CD4-positive, alpha-beta T cell treated with Interferon gamma for 1 hour (primary cell): ENCODE results near the gene MEST.
"Not testable (repeated sequence)": the region's sequence is repeated elsewhere in the genome, so short reads cannot be mapped to it uniquely, and the experiment has no call there.

ENCODE experiments used
- DNase-seq: peaks from one replicate; pipeline ENCODE4 v3.0.0-alpha.2; 2020

The MEST gene, protein sequence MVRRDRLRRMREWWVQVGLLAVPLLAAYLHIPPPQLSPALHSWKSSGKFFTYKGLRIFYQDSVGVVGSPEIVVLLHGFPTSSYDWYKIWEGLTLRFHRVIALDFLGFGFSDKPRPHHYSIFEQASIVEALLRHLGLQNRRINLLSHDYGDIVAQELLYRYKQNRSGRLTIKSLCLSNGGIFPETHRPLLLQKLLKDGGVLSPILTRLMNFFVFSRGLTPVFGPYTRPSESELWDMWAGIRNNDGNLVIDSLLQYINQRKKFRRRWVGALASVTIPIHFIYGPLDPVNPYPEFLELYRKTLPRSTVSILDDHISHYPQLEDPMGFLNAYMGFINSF

DNA sequence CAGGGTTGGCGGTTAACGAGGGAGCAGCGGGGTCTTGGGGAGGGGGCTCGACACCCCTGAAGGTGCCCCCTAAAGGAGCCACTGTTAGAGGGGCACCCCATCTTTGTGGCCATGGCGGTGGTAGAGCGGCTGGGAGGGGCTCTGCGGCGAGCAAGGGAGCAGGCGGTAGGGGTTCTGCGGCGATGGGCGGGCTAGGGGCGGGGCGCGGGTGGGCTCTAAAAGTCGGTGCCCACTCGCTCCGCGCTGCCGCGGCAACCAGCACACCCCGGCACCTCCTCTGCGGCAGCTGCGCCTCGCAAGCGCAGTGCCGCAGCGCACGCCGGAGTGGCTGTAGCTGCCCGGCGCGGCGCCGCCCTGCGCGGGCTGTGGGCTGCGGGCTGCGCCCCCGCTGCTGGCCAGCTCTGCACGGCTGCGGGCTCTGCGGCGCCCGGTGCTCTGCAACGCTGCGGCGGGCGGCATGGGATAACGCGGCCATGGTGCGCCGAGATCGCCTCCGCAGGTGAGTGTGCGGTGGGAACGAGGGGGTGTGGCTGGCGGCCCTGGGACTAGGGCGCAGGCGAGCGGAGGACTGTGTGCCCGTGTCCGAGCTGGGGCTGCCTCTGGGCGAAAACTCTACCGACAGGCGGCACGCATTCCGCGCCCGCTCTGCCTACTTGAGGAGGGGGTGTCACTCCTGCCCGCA lies at the start of gene MEST:
Gene MEST (plus strand): TSS at position 245 of the 682 bp plus-strand sequence. CDS start 229 bp downstream, at position 474.
- no peak for DNase-seq

DNA sequence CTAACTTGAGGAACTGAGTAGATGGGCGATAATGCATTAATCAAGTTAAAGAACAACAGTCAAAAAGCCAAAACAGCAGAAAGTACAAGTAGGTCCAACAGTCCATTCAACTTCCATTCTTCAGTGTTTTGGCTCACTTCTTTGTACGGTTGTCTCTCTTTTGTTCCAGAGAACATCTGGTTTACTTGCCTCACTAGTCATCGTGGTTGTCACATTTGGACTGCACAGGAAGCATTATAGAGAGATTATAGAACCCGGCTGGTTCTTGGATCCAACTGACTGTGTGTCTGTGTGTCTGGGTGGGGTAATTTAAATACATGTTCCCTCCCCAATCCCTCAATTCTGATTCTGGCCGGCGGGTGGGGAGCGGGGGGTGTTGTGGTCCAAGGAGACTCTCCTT lies 49.3 kb upstream of the MEST start:
- no peak for DNase-seq

DNA sequence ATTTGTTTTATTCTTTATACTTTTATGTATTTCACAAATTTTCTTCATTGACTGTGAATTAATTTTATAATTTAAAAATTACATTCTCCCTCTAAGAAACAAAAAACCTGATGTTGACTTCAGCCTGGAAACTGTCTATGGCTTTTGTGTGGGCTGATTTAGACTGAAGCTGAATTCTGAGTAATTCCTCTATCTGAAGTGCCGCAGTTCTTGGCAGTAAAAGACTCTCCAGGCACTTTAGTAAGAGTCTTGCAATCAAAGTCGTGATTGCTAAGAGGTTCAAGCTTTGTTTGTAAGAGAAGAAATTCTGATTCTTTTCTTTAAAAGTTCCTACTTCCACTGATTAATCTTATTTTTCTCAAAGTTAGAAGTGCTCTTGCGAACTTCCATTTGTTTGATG lies 47.7 kb upstream of the MEST start:
- DNase-seq = no peak

DNA sequence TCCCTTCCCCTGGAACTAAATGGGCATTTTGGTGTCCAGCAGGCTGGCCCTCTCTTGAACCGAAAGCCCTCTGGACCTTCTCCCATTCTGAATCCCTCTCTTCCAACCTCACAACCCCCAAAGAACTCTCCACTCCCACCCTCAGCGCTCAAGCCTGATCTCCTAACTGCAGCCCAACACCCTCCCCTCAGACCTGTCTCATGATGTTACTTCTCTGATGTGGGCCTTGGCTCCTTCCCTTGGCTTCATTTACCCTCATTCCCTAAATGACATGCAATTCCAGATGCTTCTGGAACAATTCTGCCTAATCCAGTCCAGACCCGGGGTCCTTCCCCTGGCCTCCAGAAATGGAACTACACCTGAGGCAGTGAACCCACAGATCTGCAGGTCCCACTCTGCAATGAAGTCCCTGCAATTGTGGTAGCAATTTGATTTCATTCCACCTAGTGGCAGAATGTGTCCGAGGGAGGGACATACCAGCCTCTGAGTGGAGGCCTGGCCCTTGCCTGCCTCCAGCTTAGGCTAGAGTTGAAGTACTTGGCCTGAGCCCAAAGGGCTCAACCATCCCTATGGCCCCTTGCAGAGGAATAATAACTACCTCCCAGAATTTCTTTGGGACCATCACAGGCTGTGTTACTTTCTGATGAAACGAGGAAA lies 47.0 kb upstream of the MEST start:
- no peak for DNase-seq

DNA sequence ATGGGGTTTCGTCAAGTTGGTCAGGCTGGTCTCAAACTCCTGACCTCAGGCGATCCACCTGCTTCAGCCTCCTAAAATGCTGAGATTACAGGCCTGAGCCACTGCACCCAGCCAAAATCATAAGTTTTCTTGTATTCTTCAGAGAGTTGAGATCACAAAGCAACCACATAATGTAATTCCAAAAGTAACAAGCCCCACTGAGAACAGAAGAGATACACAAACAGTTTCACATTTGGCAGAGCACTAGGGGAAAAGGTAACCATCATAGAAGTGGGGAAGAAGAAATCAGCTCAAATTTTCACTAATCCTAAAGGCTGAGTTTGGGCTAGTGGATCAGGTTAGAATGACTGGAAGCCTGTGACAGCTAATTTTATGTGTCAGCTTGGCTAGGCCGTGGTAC lies 45.6 kb upstream of the MEST start:
- DNase-seq = no peak

DNA sequence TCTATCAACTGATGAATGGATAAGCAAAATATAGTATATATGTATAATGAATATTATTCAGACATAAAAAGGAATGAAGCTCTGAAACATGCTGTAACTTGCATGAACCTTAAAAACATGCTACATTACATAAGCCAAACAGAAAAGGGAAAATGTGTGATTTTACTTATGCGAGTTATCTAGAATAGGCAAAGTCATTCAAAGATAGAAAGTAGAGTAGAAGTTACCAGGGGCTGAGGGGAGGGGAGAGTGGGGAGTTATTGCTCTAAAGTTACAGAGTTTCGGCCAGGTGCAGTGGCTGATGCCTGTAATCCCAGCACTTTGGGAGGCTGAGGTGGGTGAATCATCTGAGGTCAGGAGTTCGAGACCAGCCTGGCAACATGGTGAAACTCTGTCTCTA lies 40.5 kb upstream of the MEST start:
- not testable (repeated sequence) for DNase-seq

DNA sequence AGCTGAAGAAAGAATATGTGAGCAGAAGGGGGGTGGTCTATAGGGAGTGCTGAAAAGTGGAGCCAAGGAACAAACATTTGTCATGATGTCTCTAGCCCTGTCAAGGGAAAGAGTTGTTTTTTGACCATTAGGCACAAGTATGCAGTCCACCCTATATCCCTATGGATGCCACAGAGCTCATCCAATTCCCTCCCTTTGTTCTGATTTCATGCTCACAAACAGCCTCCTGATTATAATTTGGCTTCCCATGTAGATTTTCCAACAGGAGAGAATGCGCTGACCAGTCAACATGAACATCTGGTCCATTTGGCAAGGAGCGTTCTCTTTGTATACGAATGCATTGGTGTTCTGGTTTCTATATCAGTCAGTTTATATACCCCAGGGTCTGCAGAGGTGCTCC lies 38.9 kb upstream of the MEST start:
- no peak for DNase-seq

DNA sequence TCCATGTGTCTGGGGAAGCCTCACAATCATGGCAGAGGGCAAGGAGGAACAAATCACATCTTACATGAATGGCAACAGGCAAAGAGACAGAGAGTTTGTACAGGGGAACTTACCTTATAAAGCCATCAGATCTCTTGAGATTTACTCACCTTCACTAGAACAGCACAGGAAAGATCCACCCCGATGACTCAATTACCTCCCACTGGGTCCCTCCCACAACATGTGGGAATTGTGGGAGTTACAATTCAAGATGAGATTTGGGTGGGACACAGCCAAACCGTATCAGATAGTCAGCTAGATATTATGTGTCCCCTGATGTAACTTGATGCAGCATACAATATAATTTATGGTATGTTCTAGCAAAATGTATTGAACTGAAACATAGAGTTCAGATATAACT lies 36.9 kb upstream of the MEST start:
- DNase-seq = no peak

DNA sequence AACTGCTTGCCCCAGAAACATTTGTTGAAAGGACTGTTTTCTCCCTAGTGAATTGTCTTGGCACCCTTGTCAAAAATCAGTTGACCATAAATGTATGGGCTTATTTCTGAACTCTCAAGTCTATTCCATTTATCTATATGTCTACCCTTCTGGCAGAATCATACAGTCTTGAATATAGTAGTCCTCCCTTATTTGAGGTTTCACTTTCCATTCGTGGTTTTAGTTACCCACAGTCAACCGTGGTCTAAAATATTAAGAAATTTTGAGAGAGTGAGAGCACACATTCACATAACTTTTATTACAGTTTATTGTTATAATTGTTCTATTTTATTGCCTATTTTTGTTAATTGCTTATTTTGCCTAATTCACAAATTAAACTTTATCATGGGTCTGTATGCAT lies 33.6 kb upstream of the MEST start:
- DNase-seq = no peak

DNA sequence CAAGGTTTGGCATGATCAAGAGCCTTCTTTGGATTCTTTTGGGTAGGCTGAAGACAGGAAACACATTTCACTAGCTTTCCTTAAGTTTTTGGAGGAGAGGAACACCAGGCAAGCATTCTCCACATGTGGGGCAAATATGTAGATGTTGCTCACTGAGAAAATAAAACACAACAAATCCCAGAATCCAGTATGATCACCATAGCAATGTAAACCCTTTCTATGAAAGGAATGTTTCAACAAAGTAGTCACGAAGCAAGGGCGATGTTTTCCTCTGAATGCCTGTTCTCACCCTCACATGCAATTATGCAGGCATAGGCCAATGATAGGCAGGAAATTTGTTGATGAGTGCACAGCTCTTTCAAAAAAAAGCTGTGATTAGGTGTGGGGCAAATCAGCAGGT lies 30.6 kb upstream of the MEST start:
- no peak for DNase-seq

DNA sequence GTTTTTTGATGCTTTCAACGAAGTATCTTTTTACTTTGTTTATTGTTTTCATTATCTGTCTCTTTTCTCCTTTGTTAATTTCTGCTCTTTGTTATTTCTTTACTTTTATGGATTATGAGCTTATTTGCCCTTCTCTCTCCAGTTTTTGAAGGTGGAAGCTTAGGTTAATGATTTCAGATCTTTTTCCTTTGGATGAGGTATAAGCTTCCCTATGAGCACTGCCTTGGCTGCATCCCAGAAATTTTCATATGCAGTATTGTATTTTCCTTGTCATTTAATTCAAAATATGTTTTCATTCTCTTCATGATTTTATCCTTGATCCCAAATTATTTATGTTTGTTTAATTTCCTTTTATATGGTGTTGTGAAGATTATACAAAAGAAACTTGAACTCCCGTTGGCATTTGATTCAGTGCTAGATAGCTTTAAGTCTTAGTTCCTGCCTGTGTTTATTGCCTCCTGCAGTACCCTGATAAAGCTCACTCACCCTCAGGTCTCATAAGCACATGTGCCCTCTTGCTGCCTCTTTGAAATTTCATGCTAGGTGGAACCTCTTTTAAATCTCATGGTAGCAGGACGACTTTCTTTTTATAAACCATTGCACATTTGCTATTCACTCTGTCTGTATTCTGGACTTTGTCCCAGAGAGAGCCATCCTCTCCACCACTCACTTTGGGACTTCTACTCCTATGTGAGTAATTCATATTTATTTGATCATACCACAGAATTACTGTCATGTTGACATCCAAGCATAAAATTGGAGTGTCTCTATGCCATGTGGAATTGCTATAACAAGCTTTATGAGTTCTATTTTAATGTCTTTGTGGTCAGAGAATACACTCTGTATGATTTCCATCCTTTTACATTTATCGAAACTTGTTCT lies 28.1 kb upstream of the MEST start:
- no peak for DNase-seq

DNA sequence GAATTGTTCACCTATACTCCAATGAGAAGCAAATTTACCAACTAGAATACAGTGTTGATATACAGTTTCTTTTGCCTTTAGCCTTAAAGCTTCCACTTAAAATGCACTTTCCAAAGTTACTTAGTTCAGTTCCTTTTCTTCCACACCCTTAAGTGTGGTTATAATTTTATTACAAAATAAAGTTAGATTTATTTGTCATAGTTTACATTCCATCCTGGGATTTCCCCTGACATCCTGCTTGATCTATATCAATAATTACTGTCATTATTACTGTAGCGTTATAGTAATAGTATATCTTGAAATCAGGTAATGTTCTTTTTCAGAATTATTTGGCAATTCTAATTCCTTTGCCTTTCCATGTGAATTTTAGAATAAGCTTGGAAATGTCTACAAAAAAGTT lies 23.3 kb upstream of the MEST start:
- no peak for DNase-seq

DNA sequence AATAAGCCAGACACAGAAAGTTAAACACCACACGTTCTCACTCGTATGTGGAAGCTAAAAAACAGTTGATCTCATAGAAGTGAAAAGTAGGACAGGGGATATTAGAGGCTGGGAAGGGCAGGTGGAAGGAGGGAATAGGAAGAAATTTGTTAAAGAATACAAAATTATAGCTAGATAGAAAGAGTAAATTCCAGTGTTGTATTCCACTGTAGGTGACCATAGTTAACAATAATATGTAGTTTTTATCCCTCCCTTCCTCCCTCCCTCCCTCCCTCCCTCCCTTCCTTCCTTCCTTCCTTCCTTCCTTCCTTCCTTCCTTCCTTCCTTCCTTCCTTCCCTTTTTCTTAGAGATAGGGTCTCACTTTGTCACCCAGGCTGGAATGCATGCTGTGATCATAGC lies 19.9 kb upstream of the MEST start:
- DNase-seq = no peak

DNA sequence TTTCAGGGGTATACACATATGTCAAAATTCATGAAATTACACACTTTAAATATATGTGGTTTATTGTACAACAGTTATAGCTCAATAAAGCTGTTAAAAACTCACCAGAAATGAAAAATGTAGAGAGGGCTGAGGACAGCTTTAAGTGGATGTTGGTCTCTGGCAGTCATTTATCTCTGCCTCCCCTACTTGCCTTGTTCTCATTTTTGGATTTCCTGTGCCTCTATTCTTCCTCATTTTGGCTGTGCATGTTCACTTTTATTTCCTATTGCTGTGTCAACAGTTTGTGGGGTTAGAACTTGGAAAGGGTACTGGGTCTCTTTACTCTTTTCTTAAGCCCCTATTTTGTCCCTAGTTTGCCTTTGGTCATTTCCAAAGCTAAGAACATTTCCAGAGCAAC lies 18.6 kb upstream of the MEST start:
- DNase-seq = no peak

DNA sequence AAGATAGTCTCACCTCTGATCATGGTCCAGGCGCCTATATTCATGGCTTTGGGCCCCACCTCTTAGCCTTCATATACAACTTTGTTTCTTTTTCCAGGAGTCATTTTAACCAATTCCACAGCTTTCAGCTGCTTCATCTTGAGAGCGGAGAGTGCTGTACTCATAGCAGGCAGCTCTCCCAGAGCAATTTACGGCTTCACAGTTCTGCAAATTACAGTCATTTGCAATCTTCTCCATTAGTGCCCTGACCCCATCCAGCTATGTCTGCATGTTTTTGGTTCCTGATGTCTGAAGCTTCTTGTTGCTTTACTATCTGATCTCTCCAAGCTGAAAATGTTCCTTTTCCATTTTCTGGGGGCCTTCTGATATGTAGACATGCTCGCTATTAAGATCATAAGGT lies 18.0 kb upstream of the MEST start:
- DNase-seq = no peak

DNA sequence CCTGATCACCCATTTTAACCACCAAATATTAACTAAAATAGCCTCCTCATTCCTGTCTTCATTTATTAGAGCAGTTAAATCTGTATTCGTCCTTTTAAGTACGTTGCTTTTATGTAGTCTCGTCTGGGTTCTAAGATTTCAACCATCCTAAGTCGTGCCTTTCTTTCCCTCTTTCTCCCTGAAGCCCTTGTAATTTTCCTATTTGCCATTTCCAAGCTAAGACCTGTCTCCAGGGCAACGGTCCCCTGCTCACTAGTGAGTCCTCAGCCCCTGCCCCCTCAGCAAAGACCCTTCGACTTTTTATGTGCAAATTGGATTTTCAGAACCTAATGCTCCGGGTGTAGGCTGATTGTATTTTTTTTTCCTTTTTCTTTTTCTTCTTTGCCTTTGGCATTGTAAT lies 16.1 kb upstream of the MEST start:
- no peak for DNase-seq

DNA sequence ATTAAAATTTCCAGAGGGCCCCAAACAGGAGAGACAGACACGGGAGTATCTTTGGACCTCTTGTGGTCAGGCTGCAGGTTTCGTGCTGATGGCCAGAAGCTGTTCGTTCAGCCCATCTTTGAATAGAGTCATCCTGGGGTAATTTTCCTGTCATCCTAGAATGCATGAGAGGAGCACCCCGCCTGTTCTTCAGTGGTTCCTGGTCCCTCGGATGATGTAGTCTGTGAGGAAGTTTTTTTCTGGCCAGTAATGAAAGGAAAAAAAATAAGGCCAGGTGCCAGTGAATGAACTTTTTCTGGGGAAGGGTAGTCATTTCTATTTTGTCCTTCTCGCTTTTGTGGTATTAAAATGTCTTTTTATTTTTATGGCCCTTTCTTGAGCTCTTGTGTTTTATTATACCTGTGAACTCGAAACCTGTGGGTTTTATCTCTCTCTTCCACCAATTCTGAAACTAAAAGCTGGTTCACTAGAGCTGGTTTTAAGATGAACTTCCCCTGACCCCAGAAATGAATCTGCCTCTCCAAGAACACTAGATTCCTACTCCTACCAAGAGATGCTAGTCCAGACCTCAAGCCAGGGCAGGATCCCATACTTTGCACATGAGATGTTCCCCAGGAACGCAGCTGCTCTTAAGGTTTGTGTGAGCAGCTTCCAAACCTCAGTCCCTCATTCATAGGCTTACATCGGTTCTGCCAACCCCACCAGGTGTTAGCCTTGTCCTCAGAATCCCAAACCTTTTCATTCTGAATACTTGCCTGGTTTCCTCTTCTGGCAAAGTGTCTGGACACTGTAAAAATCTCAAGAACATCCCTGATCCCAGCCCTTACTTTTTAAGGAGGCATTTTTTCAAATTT lies 15.4 kb upstream of the MEST start:
- DNase-seq = no peak

DNA sequence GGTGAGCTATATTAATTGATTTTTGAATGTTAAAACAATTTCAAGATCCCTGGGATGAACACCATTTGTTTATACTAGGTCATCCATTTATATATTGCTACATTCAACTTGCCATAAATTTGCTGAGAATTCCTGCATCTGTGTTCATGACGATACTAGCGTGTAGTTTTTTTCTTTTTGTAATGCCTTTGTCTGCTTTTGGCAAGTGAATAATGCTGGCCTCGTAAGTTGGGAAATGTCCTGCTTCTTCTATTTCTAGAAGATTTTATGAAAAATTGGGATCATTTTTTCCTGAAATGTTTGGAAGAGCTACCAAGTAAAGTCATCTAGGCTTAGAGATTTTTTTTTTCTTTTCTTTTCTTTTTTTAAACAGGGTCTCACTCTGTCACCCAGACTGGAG lies 12.9 kb upstream of the MEST start:
- DNase-seq = no peak

DNA sequence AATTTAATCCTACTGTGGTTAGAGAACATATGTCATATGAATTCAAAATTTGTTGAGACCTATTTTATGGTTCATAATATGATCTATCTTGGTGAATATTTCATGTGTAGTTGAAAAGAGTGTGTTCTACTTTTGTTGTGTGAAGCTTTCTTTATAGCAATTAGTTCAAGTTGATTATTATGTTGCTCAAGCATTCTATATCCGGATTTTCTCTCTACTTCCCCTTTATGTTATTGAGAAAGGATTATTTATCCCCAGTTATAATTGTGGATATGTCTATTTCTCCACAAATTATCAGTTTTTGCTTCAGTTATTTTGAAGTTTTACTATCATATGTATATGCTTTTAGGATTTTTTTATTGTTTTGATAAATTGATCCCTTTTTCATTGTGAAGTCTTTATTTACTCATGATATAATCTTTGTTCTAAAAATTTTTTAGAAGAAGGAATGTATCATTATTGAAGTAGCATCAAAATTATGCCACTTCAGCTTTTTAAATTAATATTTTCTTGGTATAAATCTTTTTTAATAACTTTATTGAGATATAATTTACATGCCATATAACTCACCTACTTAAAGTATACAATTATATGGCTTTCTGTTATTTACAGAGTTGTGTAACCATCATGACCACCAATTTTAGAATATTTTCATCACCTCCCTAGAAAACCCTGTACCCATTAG lies 12.0 kb upstream of the MEST start:
- no peak for DNase-seq

DNA sequence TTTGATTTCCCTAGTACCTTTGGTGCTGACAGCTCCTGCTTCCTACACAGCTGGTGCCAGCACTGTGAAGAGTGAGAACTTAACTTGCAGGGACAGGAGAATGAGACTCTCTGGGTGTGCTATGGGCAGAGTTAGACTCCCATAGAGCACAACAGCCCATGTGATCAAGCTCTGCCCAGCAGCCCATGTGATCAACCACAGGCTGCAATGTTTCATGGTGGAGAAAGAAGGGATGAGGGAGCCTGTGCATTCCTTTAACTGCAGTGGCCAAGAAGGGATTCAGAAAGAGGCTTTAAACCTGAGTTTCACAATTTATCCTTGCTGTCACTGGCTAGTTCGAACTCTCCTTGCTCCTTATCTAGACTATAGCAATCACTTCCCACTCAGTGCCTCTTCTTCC lies 10.0 kb upstream of the MEST start:
- DNase-seq = no peak

DNA sequence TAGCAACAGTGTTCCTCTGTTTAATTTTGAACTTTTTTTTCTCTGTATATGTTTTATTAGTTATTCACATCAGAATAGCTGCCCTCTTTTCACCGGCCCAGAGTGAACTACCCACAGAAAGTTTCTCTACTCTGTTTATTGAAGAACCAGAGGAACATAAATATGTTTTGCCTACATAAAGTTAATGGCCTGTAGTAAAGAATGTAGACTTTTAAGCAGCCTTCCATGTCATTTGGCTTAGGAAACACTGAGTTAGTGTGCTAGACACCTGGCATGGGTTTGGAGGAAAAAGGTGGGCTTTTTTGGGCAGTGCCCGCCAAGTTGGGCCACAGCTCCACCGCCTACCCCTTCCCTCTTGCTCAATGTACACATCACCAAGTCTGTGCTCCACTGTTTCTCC lies 8.9 kb upstream of the MEST start:
- DNase-seq = no peak

DNA sequence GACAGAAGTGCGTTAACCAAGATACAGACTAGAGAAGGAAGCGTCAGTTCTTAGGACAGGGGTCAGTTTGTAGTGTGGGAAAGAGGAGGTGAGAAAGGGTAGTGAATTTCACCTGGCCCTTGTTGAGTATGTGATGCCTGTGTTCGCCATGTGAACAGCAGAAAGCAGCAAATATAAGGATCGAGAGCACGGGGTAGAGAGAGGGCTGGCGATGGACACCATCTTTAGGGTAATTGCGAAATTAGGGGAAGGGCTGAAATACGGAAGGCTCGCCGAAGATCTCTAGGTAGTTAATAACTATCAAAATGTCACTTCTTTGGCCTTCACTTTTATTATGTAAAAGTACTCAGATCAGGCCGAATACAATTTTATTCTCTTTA lies 6.2 kb upstream of the MEST start:
- DNase-seq = no peak
